ENCODE measurements around the gene KIFC3. TPM values are rescaled to one million over a fixed set of nuclear protein-coding genes. Genes with fewer than 3 reads are reported as not detected.
"Not testable (repeated sequence)": the region's sequence is repeated elsewhere in the genome, so short reads cannot be mapped to it uniquely, and the experiment has no call there.

The KIFC3 gene
- total RNA-seq, 1 experiment from 2014 or later, result 12.2 TPM

GRCh38 chr16:57825298-57826044 lies 23.2 kb upstream of the KIFC3 start:
- no peak for DNase-seq (ENCODE audit: low spot score)

DNA sequence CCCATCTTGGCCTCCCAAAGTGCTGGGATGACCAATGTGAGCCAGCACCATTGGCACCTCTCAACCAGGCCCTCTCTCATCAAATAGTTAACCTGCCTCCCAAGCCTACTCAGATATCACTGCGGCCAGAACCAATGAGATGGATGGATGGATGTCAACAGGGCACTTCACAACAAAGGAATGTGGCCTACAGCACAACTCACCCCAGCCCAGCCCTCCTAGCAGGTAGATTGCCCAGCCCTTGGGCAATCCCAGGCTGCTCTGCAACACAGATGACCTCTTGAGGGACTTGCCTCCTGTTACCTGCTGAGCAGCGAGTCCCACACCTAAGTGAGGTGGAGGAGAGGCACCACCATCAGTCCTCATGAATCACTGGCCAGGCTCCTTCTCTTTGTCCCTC lies 22.6 kb upstream of the KIFC3 start:
- no peak for DNase-seq (ENCODE audit: low spot score)

DNA sequence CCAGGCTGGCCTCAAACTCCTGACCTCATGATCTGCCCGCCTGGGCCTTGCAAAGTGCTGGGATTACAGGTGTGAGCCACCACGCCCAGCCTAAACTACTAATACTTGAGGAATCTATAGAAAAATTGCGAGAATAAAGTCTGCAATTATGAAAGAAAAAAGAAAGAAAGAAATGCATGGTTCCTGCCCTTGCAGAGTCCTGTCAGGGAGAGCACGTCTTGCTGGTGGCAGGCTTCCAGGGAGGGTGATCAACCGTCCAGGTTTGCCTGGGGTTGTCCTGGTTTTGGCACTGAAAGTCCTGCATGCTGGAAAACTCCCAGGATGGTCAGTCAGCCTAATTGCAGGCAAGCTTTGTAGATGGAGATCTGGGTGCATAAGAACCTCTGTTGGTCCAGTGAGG lies 21.5 kb upstream of the KIFC3 start:
- DNase-seq (ENCODE audit: low spot score), result no peak

- DNase-seq (ENCODE audit: low spot score), result no peak
Measured at GRCh38 chr16:57822856-57823255, 20.6 kb upstream of the KIFC3 start.

GRCh38 chr16:57822018-57822553 lies 19.8 kb upstream of the KIFC3 start:
- DNase-seq (ENCODE audit: low spot score), result no peak

DNA sequence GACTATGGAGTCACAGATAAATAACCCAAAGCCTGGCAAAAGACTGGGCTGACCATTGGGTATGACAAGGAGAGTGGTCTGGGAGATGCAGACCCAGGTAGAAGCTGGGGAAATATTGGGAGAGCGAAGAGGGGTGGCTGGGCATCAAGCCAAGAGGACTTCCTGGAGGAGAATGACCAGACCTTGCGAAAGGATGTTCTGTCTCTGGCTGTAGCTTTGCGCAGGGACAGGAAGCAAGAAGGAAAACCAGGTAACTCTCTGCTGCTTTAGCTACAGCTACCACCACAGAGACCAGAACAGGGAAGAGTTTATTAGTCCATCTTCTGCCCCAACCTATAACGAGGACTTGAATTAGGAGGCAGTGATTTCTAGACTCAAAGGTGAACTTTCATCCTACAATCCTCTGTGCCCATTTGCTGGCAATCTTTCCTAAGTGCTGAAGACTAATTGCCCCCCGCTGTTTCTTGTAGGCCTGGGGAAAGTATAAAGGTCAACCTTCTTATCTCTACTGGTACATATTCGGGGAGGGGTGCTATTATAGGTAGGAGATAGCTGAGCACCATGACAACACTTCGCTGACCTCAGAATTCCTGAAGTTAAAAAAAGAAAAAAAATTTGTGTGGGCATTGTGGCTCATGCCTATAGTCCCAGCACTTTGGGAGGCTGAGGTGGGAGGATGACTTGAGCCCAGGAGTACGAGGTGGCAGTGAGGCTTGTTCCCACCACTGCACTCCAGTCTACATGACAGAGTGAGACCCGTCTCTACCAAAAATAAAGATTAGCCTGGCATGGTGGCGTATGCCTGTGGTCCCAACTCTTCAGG lies 19.1 kb upstream of the KIFC3 start:
- no peak for DNase-seq (ENCODE audit: low spot score)

DNA sequence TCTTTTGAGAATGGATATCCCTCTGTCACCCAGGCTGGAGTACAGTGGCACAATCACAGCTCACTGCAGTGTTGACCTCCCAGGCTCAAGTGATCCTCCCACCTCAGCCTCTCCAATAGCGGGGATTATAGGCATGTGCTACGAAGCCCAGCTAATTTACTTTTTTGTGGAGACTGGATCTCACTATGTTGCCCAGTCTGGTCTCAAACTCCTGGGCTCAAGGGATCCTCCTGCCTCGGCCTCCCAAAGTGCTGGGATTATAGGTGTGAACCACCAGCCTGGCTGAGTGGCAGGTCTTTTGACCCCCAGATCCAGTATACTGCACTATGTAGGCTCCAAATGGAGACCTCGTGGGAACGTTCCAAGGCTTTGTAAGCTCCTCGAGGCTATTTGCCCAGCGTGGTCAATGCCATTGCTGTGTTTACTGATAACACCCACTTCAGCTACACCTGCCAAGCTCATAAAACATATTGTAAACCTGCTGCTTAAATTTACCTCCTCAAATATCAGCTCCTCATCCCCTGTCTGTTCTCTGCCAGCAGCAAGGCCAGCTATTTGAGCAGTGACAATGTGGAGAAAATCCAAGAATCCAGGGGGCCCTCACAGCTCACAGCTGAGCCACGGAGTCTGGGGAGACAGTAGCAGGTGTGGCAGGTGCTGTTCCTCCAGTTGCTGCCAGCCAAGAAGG lies 16.2 kb upstream of the KIFC3 start:
- DNase-seq (ENCODE audit: low spot score), result no peak

- no peak for DNase-seq (ENCODE audit: low spot score)
Measured at GRCh38 chr16:57817680-57818079, 15.4 kb upstream of the KIFC3 start.

- DNase-seq (ENCODE audit: low spot score), result peak; percentile 91
Measured at GRCh38 chr16:57815987-57816745, 13.9 kb upstream of the KIFC3 start.

DNA sequence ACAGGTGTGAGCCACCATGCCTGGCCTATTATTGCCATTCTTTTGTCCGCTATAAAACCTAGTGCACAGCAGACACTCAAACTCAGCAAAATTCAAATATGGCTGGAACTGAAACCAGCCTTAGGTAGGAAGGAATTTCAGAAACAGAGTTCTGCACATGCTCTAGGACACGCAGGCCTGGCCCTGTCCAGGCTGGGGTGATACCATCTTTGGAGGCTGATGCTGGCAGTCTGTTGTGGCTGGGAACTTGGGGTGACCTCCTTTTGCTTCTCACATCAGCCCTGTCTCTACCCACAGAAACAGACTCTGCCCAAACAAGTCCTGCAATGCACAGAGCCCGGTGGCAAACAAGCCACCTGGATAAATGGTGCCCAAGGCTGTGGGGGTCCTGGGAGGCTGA lies 12.6 kb upstream of the KIFC3 start:
- no peak for DNase-seq (ENCODE audit: low spot score)

DNA sequence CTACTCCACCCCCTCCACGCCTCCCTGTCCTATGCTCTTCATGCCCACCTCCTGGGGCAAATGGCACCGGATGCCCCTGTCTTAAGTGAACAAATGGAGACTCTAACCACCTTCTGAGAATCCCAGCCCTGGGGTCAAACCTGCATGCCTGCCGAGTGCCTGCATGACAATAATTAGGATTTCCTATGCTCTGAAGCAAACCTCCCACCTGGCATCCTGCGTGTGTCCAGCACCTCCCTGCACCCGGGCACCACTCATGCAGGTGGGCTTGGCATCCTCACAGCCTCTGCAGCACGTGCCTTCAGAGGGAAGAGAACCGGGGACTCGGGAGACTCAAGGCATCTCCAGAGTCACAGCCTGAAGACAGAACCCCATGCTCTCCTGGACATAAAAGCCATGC lies 11.2 kb upstream of the KIFC3 start:
- DNase-seq (ENCODE audit: low spot score), result no peak

DNA sequence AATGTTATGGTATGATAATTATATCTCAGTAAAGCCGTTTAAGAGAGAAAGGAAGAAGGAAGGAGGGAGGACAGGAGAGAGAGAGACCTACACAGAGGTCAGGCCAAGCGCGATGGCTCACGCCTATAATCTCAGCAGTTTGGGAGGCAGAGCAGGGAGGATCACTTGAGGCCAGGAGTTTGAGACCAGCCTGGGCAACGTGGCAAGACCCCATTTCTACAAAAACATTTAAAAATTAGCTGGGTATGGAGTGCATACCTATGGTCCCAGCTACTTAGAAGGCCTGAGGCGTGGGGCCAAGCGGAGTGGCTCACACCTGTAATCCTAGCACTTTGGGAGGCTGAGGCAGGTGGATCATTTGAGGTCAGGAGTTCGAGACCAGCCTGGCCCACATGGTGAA lies 9.0 kb upstream of the KIFC3 start:
- not testable (repeated sequence) for DNase-seq (ENCODE audit: low spot score)

GRCh38 chr16:57810197-57811031 lies 8.1 kb upstream of the KIFC3 start:
- DNase-seq (ENCODE audit: low spot score), result peak; percentile 98

GRCh38 chr16:57809276-57810196 lies 7.2 kb upstream of the KIFC3 start:
- DNase-seq (ENCODE audit: low spot score), result no peak

DNA sequence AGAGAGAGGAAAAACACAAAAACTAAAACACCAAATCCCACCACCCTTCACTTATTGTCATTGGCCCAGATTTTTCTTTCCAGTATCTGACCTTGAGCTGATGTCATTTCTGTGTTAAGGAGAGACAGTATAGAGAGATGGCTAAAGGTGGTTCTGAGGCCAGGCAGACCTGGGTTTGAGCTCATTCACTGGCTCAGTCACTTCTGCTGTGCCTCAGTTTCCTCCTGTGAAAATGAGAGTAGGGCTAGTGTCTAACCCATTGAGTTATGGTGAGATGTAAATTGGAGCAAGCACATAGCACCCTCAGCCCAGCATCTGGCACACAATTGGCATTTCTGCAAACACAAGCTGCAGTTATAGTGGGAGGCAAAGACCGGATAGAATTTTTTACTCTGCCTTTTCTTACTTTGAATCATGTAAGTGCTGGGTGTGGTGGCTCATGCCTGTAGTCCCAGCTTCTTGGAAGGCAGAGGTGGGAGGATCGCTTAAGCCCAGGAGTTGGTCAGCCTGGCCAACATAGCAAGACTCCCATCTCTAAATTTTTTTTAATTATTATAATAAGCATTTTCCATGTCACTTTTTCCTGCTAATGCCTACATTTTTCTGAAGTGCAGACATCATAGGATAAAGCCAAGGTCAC lies 6.4 kb upstream of the KIFC3 start:
- DNase-seq (ENCODE audit: low spot score), result no peak

GRCh38 chr16:57807968-57808528 lies 5.8 kb upstream of the KIFC3 start:
- DNase-seq (ENCODE audit: low spot score), result peak; percentile 90

DNA sequence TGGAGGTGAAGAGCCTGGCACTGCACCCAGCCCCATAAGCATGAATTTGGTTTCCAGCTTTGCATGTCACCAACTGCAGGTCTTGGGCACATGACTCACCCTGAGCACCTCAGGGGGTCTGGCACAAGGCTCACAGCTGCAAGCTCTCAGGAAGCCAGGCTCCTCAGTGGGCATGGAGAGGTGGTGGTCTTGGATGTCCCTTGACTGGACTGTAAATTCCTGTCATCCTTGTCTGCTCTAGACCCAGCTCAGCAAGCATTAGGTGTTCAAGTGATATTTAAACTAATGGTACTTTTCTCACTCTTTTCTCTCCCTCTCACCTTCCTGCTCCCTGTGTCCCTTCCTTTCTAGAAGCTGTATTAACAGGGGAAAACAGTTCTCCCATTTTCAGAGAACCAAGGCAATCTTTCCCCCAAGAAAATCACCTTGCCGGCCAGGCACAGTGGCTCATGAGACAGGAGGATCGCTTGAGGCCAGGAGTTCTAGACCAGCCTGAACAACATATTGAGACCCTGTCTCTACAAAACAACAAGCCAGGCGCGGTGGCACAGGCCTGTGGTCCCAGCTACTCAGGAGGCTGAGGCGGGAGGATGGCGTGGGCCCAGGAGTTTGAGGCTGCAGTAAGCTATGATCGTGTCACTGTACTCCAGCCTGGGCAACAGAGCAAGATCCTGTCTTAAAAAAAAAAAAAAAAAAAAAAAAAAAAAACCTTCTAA lies 5.1 kb upstream of the KIFC3 start:
- DNase-seq (ENCODE audit: low spot score), result peak; percentile 70

- no peak for DNase-seq (ENCODE audit: low spot score)
Measured at GRCh38 chr16:57805176-57805575, 2.9 kb upstream of the KIFC3 start.

Measured in H4 (cell line).